Lower leg skin (tissue), 3 donors: ENCODE results near the gene LMAN2.

Experiments
- CTCF ChIP-seq, 3 donors: fragments of 450-650 bp; IDR thresholded peaks; one replicate each; pipeline ENCODE4 v1.5.1; 2016; ENCODE audit warnings: antibody characterized with exemption in 3 of 3, mild to moderate bottlenecking in 3 of 3, moderate library complexity in 2 of 3
- POLR2A ChIP-seq, 2 donors: fragments of 450-650 bp; IDR thresholded peaks; one replicate each; pipeline ENCODE4 v1.6.1; 2016 to 2017; ENCODE audit warnings: antibody characterized with exemption in 2 of 2, mild to moderate bottlenecking in 1 of 2, moderate library complexity in 1 of 2

GRCh38 chr5:177334781-177335700 is 16.4 kb downstream of the LMAN2 start:
- no peak for TF ChIP-seq POLR2A (IDR thresholded peaks at IDR 0.05)
- no peak for TF ChIP-seq CTCF (IDR thresholded peaks at IDR 0.05)
